Neural progenitor cell (in vitro differentiated cells): Measurements from ENCODE around the gene ANO7. TPM values are rescaled to one million over a fixed set of nuclear protein-coding genes. Genes with fewer than 3 reads are reported as not detected.

Experiments used
- DNase-seq: peaks from one replicate; pipeline ENCODE4 v3.0.0-alpha.2; 2016; ENCODE audit warnings: low spot score
- H2AFZ ChIP-seq: fragments of 200-600 bp; sonication (generic); replicated peaks from 2 replicates; pipeline ENCODE4 v1.6.1; 2016; ENCODE audit warnings: antibody characterized with exemption
- H3F3A ChIP-seq: fragments of 200-600 bp; sonication (generic); 2 replicates; pipeline ENCODE4 v1.6.1; 2016; ENCODE audit warnings: antibody characterized with exemption, low read depth
- H3K27ac ChIP-seq: fragments of 200-600 bp; sonication (generic); 2 replicates; pipeline ENCODE4 v1.5.1; 2016; ENCODE audit warnings: mild to moderate bottlenecking
- H3K27me3 ChIP-seq: fragments of 200-600 bp; sonication (generic); 2 replicates; pipeline ENCODE4 v1.6.1; 2016; ENCODE audit warnings: mild to moderate bottlenecking, moderate library complexity
- H3K36me3 ChIP-seq: fragments of 200-600 bp; sonication (generic); 2 replicates; pipeline ENCODE4 v1.5.1; 2016
- H3K4me1 ChIP-seq: fragments of 200-600 bp; sonication (generic); 2 replicates; pipeline ENCODE4 v1.6.1; 2016; ENCODE audit warnings: mixed run types
- H3K4me2 ChIP-seq: fragments of 200-600 bp; sonication (generic); 2 replicates; pipeline ENCODE4 v1.6.1; 2016
- H3K4me3 ChIP-seq: fragments of 200-600 bp; sonication (generic); 2 replicates; pipeline ENCODE4 v1.5.1; 2016
- H3K79me2 ChIP-seq: fragments of 200-600 bp; sonication (generic); 2 replicates; pipeline ENCODE4 v1.6.1; 2016; ENCODE audit warnings: low read depth
- H3K9ac ChIP-seq: fragments of 200-600 bp; sonication (generic); 2 replicates; pipeline ENCODE4 v1.6.1; 2016
- H3K9me3 ChIP-seq: fragments of 200-600 bp; sonication (generic); 2 replicates; pipeline ENCODE4 v1.5.1; 2016; ENCODE audit warnings: low read depth
- H4K20me1 ChIP-seq: fragments of 200-600 bp; sonication (generic); 2 replicates; pipeline ENCODE4 v1.6.1; 2016; ENCODE audit warnings: low read depth
- H3K27ac Mint-ChIP-seq: 3 replicates; pipeline ENCODE4 v1.8.0; 2021; ENCODE audit warnings: mixed read lengths
- H3K27me3 Mint-ChIP-seq: 2 replicates; pipeline ENCODE4 v1.8.0; 2022; ENCODE audit warnings: low read depth, mild to moderate bottlenecking, inconsistent platforms, moderate library complexity, mixed read lengths; ENCODE audit not compliant: insufficient read depth
- H3K36me3 Mint-ChIP-seq: 3 replicates; pipeline ENCODE4 v1.8.0; 2021; ENCODE audit warnings: mixed read lengths
- H3K4me1 Mint-ChIP-seq: 3 replicates; pipeline ENCODE4 v1.8.0; 2021; ENCODE audit warnings: mixed read lengths
- H3K4me3 Mint-ChIP-seq: 3 replicates; pipeline ENCODE4 v1.8.0; 2021; ENCODE audit warnings: mild to moderate bottlenecking, moderate library complexity, mixed read lengths
- H3K9me3 Mint-ChIP-seq: 3 replicates; pipeline ENCODE4 v1.8.0; 2020; ENCODE audit warnings: mixed read lengths
- CTCF ChIP-seq: fragments of 200-600 bp; sonication (generic); IDR thresholded peaks from 2 replicates; pipeline ENCODE4 v1.5.1; 2017; ENCODE audit warnings: antibody characterized with exemption, mild to moderate bottlenecking
- EZH2 ChIP-seq: fragments of 200-600 bp; sonication (generic); IDR thresholded peaks from 2 replicates; pipeline ENCODE4 v1.6.1; 2017; ENCODE audit warnings: antibody characterized with exemption, mild to moderate bottlenecking, moderate library complexity
- EZH2phosphoT487 ChIP-seq: fragments of 200-600 bp; sonication (generic); IDR thresholded peaks from 2 replicates; pipeline ENCODE4 v1.6.1; 2017; ENCODE audit warnings: antibody characterized with exemption
- total RNA-seq: library from RNA; depleted of rRNA; stranded (reverse); fragments of >200 nt; gene quantifications from 2 replicates; pipeline ENCODE4 v1.2.3, GENCODE V29; 2015; ENCODE audit warnings: low replicate concordance

The ANO7 gene
- total RNA-seq, 1 donor from 2014 or later, result not detected

- H3F3A ChIP-seq, result peaks cover 11% of the 10 kb centered on the region
- Mint-ChIP-seq H3K27ac (no peak overlapping the region), H3K4me3 (no peak overlapping the region), H3K36me3 (peaks cover 11% of the 10 kb centered on the region), H3K4me1 (peaks cover 21% of the 10 kb centered on the region), H3K27me3 (peaks cover 4% of the 10 kb centered on the region), H3K9me3 (peaks cover under 1% of the 10 kb centered on the region)
- no peak overlapping the region for H3K4me3 ChIP-seq
- TF ChIP-seq CTCF, result no peak
- no peak for TF ChIP-seq EZH2
- TF ChIP-seq EZH2phosphoT487, result no peak
- no peaks in the 10 kb centered on the region for H3K36me3 ChIP-seq
- H4K20me1 ChIP-seq, result peaks cover 81% of the 10 kb centered on the region
- no peaks in the 10 kb centered on the region for H3K9me3 ChIP-seq
- DNase-seq, result no peak
- H3K27me3 ChIP-seq, result no peaks in the 10 kb centered on the region
- no peak overlapping the region for H3K9ac ChIP-seq
- no peak overlapping the region for H3K4me2 ChIP-seq
- H3K79me2 ChIP-seq, result peaks cover 80% of the 10 kb centered on the region
- H2AFZ ChIP-seq, result no peak overlapping the region
- no peak overlapping the region for H3K27ac ChIP-seq
- peaks cover 4% of the 10 kb centered on the region for H3K4me1 ChIP-seq
These were observed 80.4 kb downstream of the ANO7 start for GRCh38 chr2:241268716-241269445.

GRCh38 chr2:241269707-241270520, 81.4 kb downstream of the ANO7 start:
- H2AFZ ChIP-seq, result no peak overlapping the region
- H3K9ac ChIP-seq, result no peak overlapping the region
- TF ChIP-seq EZH2phosphoT487 (no peak), EZH2 (no peak), CTCF (no peak)
- Mint-ChIP-seq H3K36me3 (peaks cover 14% of the 10 kb centered on the region), H3K4me1 (peaks cover 23% of the 10 kb centered on the region), H3K27me3 (peaks cover 4% of the 10 kb centered on the region), H3K27ac (no peak overlapping the region), H3K9me3 (peaks cover 2% of the 10 kb centered on the region), H3K4me3 (no peak overlapping the region)
- no peaks in the 10 kb centered on the region for H3K27me3 ChIP-seq
- peaks cover 19% of the 10 kb centered on the region for H3F3A ChIP-seq
- peaks cover 89% of the 10 kb centered on the region for H3K79me2 ChIP-seq
- no peaks in the 10 kb centered on the region for H3K36me3 ChIP-seq
- H3K4me2 ChIP-seq, result no peak overlapping the region
- DNase-seq, result no peak
- peaks cover 92% of the 10 kb centered on the region for H4K20me1 ChIP-seq
- H3K9me3 ChIP-seq, result no peaks in the 10 kb centered on the region
- no peak overlapping the region for H3K4me3 ChIP-seq
- peaks cover 4% of the 10 kb centered on the region for H3K4me1 ChIP-seq
- no peak overlapping the region for H3K27ac ChIP-seq

GRCh38 chr2:241270531-241270930, 82.1 kb downstream of the ANO7 start:
- Histone ChIP-seq H3K9ac (no peak overlapping the region), H3K27ac (no peak overlapping the region), H3K27me3 (no peaks in the 10 kb centered on the region), H3K4me1 (peaks cover 4% of the 10 kb centered on the region), H3K36me3 (no peaks in the 10 kb centered on the region), H3K4me3 (no peak overlapping the region), H3K4me2 (no peak overlapping the region), H2AFZ (no peak overlapping the region), H3F3A (peaks cover 23% of the 10 kb centered on the region), H3K79me2 (peaks cover 89% of the 10 kb centered on the region), H4K20me1 (peaks cover 91% of the 10 kb centered on the region), H3K9me3 (no peaks in the 10 kb centered on the region)
- Mint-ChIP-seq H3K4me1 (peaks cover 23% of the 10 kb centered on the region), H3K27me3 (peaks cover 4% of the 10 kb centered on the region), H3K27ac (no peak overlapping the region), H3K36me3 (peaks cover 18% of the 10 kb centered on the region), H3K4me3 (peak overlapping the region; percentile 92), H3K9me3 (peaks cover 7% of the 10 kb centered on the region)
- no peak for DNase-seq
- no peak for TF ChIP-seq CTCF
- TF ChIP-seq EZH2phosphoT487, result no peak
- no peak for TF ChIP-seq EZH2
